Gastrocnemius medialis (tissue), 4 donors: Measurements from ENCODE around the gene CXCL9. TPM values are rescaled to one million over a fixed set of nuclear protein-coding genes. Genes with fewer than 3 reads are reported as not detected.
"Not testable (repeated sequence)": the region's sequence is repeated elsewhere in the genome, so short reads cannot be mapped to it uniquely, and the experiment has no call there.

Source experiments
- ATAC-seq, 2 donors: fragments of 150-250 bp; one replicate each; pipeline ENCODE4 v1.9.1; 2016
- DNase-seq, 2 donors: peaks; one replicate each; pipeline ENCODE4 v3.0.0-alpha.2; 2019
- H3K27ac ChIP-seq, 4 donors: fragments of 200-600 bp; sonication (generic); 1 replicate in 1 of 4; 2 replicates in 3 of 4; pipeline ENCODE4 v1.5.1; 2016 to 2018; ENCODE audit warnings: mild to moderate bottlenecking in 2 of 4, moderate library complexity in 1 of 4
- H3K27me3 ChIP-seq, 3 donors: fragments of 200-600 bp; sonication (generic) in 2 of 3; 1 replicate in 1 of 3; 2 replicates in 2 of 3; pipeline versions ENCODE4 v1.5.1 to v1.6.0; 2016 to 2019; ENCODE audit warnings: mild to moderate bottlenecking in 1 of 3, moderate library complexity in 1 of 3
- H3K36me3 ChIP-seq, 2 donors: fragments of 200-600 bp; sonication (generic) in 1 of 2; one replicate each; pipeline ENCODE4 v1.5.1; 2017 to 2018
- H3K4me1 ChIP-seq, 2 donors: fragments of 200-600 bp; sonication (generic) in 1 of 2; one replicate each; pipeline ENCODE4 v1.5.1; 2016 to 2017; ENCODE audit warnings: mild to moderate bottlenecking in 2 of 2
- H3K4me3 ChIP-seq, 4 donors: fragments of 200-600 bp; sonication (generic) in 3 of 4; 1 replicate in 1 of 4; 2 replicates in 3 of 4; pipeline ENCODE4 v1.5.1; 2016 to 2019; ENCODE audit warnings: mild to moderate bottlenecking in 2 of 4
- H3K9me3 ChIP-seq, 3 donors: fragments of 200-600 bp; sonication (generic) in 2 of 3; 1 replicate in 1 of 3; 2 replicates in 2 of 3; pipeline ENCODE4 v1.5.1; 2016 to 2019
- CTCF ChIP-seq, 5 experiments: fragments of 450-650 bp in 3 of 5; fragments of 200-600 bp in 2 of 5; sonication (generic) in 2 of 5; IDR thresholded peaks in 4 of 5; conservative IDR thresholded peaks in 1 of 5; 1 replicate in 4 of 5; 2 replicates in 1 of 5; pipeline ENCODE4 v1.5.1; 2016 to 2019; ENCODE audit warnings: antibody characterized with exemption in 5 of 5, mild to moderate bottlenecking in 3 of 5, moderate library complexity in 3 of 5
- POLR2A ChIP-seq, 2 donors: fragments of 450-650 bp; IDR thresholded peaks; one replicate each; pipeline ENCODE4 v1.6.1; 2017; ENCODE audit warnings: antibody characterized with exemption in 2 of 2, mild to moderate bottlenecking in 2 of 2, moderate library complexity in 2 of 2
- in situ Hi-C, 4 donors: fragments of 200-750 bp; cut with MboI; loops; one replicate each; pipeline versions ENCODE4 v1.15.0 to v1.8.0; 2017; ENCODE audit warnings: low sequenced_read_pairs in 4 of 4
- intact Hi-C: fragments of 100-400 bp; cut with DNase I; formaldehyde crosslinking; loops from one replicate; pipeline ENCODE4 v1.15.1; 2023; ENCODE audit warnings: low total_unique reads
- total RNA-seq, 4 donors: library from RNA; depleted of rRNA; stranded (reverse); fragments of >200 nt; gene quantifications; one replicate each; pipeline versions ENCODE4 v1.1.0 to v1.2.3, GENCODE V29; 2016

Gene CXCL9
- total RNA-seq, 4 donors from 2014 or later = 0.40 to 1.6 (median 0.46) TPM; not detected in 1

- no peak for TF ChIP-seq POLR2A (IDR thresholded peaks at IDR 0.05)
- no peak for TF ChIP-seq CTCF (IDR thresholded peaks at IDR 0.05 in 4 of 5, conservative IDR thresholded peaks at IDR 0.05 in 1 of 5)
- ATAC-seq (peak; percentile 65 to 66), DNase-seq (peak; percentile 13 to 62)
- H3K27me3 ChIP-seq = no peaks in the 10 kb centered on the region
- in situ Hi-C loops = no loop called here
- no peaks in the 10 kb centered on the region for H3K36me3 ChIP-seq
- H3K27ac ChIP-seq = peak overlapping the region; percentile 27 to 59 (median 42)
- intact Hi-C loops = no loop called here
- H3K9me3 ChIP-seq = no peaks in the 10 kb centered on the region
- no peak overlapping the region for H3K4me3 ChIP-seq
- no peaks in the 10 kb centered on the region for H3K4me1 ChIP-seq
These were observed 4.3 kb downstream of the CXCL9 start for GRCh38 chr4:76003035-76003434.

GRCh38 chr4:76002176-76002575 is 5.1 kb downstream of the CXCL9 start:
- in situ Hi-C loops = no loop called here
- ATAC-seq = peak; percentile 75 to 89
- TF ChIP-seq CTCF (IDR thresholded peaks at IDR 0.05 in 4 of 5, conservative IDR thresholded peaks at IDR 0.05 in 1 of 5) = no peak
- no peak for TF ChIP-seq POLR2A (IDR thresholded peaks at IDR 0.05)
- H3K27me3 ChIP-seq = no peaks in the 10 kb centered on the region
- H3K9me3 ChIP-seq = no peaks in the 10 kb centered on the region
- no peak overlapping the region for H3K4me3 ChIP-seq
- H3K27ac ChIP-seq = peak overlapping the region; percentile 35 to 59 (median 42)
- intact Hi-C loops = no loop called here
- no peaks in the 10 kb centered on the region for H3K36me3 ChIP-seq
- no peaks in the 10 kb centered on the region for H3K4me1 ChIP-seq
- peak; percentile 13 to 27 for DNase-seq

GRCh38 chr4:76001700-76002099 is 5.6 kb downstream of the CXCL9 start:
- ATAC-seq (no peak), DNase-seq (no peak)
- peak overlapping the region in 3 of 4 donors; percentile 29 to 38 (median 35) for H3K27ac ChIP-seq
- in situ Hi-C loops = no loop called here
- intact Hi-C loops = no loop called here
- no peaks in the 10 kb centered on the region for H3K27me3 ChIP-seq
- H3K9me3 ChIP-seq = no peaks in the 10 kb centered on the region
- TF ChIP-seq CTCF (IDR thresholded peaks at IDR 0.05 in 4 of 5, conservative IDR thresholded peaks at IDR 0.05 in 1 of 5) = no peak
- no peaks in the 10 kb centered on the region for H3K36me3 ChIP-seq
- H3K4me1 ChIP-seq = no peaks in the 10 kb centered on the region
- no peak overlapping the region for H3K4me3 ChIP-seq

GRCh38 chr4:76000279-76000678 is 7.0 kb downstream of the CXCL9 start:
- Histone ChIP-seq H3K27me3 (no peaks in the 10 kb centered on the region), H3K9me3 (no peaks in the 10 kb centered on the region), H3K4me3 (no peak overlapping the region), H3K36me3 (no peaks in the 10 kb centered on the region), H3K27ac (no peak overlapping the region), H3K4me1 (no peaks in the 10 kb centered on the region)
- intact Hi-C loops (no loop called here), in situ Hi-C loops (no loop called here)
- no peak for DNase-seq
- no peak for ATAC-seq
- TF ChIP-seq CTCF (IDR thresholded peaks at IDR 0.05 in 4 of 5, conservative IDR thresholded peaks at IDR 0.05 in 1 of 5) = no peak
- TF ChIP-seq POLR2A (IDR thresholded peaks at IDR 0.05) = no peak

GRCh38 chr4:75998525-75999147 is 8.7 kb downstream of the CXCL9 start:
- H3K4me1 ChIP-seq, ATAC-seq, H3K36me3 ChIP-seq, H3K27me3 ChIP-seq, H3K4me3 ChIP-seq, intact Hi-C loops, H3K27ac ChIP-seq, DNase-seq, H3K9me3 ChIP-seq: not testable (repeated sequence)
- in situ Hi-C loops = loop anchor here in 3 of 4 donors (5.0 kb wide), 2 partner anchors 69 to 74 kb away; partner anchors contain the start of gene ART3 (in 1 of the 3)
